Measurements from ENCODE around the gene PSMD8. TPM values are rescaled to one million over a fixed set of nuclear protein-coding genes. Genes with fewer than 3 reads are reported as not detected.
"Not testable (repeated sequence)": the region's sequence is repeated elsewhere in the genome, so short reads cannot be mapped to it uniquely, and the experiment has no call there.

PSMD8 gene
- total RNA-seq, 1 donor from 2014 or later: 299 TPM

DNA sequence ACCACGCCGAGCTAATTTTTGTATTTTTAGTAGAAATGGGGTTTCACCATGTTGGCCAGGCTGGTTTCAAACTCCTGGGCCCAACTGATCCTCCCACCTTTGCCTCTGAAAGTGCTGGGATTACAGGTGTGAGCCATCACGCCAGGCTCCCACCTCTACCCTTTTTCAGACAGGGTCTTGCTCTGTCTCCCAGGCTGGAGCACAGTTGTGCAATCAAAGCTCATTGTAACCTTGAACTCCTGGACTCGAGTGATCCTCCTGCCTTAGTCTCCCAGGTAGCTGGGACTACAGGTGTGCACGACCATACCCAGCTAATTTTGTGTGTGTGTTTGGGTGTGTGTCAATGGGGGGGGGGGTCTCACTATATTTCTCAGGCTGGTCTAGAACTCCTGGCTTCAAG is 49.9 kb downstream of the PSMD8 start:
- DNase-seq: no peak
- no peak for ATAC-seq (ENCODE audit: poor library complexity)
- intact Hi-C loops (cut with DNase I): no loop called here

DNA sequence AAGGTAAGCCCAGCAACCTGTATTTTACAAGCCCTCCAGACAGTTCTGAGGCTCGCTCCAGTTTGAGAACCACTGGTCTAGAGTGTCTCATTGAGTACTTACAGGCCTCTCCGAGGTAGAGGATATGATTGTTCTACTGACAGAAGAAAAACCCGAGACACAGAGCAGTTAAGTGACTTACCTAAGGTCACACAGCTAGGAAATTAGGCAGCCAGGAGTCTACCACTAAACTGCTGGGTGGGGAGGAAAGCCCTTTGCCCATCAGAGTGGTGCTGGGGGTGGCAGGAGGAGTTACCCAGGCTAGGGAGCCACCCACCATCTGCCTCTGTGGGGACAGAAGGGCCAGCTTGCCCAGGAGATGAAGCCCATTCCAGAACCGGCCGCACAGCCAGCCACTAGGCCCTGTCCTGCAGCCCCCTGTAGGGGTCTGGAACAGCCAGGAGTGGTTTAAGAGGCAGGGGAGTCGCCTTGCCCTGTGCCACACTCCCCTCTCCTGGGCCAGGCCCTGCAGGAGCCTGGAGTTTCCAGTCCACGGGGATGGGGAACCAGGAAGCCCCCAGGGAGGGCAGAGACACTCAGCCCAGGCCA is 50.9 kb downstream of the PSMD8 start:
- no peak for DNase-seq
- ATAC-seq (ENCODE audit: poor library complexity): peak; percentile 27
- intact Hi-C loops (cut with DNase I): no loop called here

DNA sequence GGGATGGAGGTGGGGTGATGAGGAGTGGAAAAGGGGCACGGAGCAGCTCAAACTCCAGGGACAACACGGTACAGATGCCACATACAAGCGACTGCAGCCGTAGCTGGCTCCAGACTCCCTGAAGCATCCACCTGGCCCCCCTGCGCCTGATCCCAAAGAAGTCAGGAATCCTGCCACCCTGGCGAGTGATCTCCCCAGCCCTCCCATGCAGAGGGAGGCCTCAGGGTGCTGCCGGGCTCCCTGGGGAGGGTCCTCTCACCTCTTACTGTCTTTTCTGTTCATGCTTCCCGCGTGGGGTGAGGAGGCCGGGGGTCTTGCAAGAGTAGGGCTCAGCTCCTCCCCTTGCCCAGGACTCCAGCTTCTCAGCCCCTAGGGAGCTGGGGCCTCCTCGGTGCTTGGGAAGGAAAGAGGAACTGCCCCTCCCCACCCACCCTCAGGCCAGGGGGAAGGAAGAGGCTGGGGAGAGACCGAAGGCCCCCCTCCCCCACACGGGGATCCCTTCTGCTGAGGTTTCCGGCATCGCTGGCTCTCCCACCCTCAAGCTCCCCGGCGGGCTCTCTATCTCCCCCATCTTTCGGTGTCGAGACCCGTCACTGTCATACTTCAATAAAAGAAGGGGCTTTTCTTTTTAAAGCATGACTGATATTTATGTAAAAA is 51.6 kb downstream of the PSMD8 start, which contains the start of gene RASGRP4:
TSS of gene RASGRP4 (minus strand) at position 410 of the 657 bp plus-strand sequence. CDS start at position 282, 128 bp downstream.
- ATAC-seq (ENCODE audit: poor library complexity) (peak; percentile 74), DNase-seq (peak; percentile 72)
- intact Hi-C loops (cut with DNase I): no loop called here

DNA sequence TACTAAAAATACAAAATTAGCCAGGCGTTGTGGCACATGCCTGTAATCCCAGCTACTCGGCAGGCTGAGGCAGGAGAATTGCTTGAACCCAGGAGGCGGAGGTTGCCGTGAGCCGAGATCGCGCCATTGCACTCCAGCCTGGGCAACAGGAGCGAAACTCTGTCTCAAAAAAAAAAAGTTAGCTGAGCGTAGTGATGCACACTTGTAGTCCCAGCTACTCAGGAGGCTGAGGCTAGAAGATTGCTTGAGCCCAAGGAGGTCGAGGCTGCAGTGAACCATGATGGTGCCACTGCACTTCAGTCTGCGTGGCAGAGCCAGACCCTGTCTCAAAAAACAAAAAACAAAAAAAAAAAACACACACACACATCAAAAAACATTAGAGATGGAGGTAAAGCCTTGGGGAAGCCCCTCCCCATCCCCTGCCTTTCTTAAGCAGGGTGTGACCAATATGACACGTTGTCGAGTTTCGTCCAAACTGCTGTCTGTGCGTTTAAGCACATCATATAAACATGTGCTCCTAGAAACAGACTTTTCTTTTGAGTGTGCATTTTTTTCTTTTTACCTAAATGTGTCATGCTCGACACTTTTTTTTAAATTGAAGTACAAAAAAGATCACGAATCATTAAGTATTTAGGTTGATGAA is 52.8 kb downstream of the PSMD8 start:
- ATAC-seq (ENCODE audit: poor library complexity); intact Hi-C loops (cut with DNase I); DNase-seq: not testable (repeated sequence)

DNA sequence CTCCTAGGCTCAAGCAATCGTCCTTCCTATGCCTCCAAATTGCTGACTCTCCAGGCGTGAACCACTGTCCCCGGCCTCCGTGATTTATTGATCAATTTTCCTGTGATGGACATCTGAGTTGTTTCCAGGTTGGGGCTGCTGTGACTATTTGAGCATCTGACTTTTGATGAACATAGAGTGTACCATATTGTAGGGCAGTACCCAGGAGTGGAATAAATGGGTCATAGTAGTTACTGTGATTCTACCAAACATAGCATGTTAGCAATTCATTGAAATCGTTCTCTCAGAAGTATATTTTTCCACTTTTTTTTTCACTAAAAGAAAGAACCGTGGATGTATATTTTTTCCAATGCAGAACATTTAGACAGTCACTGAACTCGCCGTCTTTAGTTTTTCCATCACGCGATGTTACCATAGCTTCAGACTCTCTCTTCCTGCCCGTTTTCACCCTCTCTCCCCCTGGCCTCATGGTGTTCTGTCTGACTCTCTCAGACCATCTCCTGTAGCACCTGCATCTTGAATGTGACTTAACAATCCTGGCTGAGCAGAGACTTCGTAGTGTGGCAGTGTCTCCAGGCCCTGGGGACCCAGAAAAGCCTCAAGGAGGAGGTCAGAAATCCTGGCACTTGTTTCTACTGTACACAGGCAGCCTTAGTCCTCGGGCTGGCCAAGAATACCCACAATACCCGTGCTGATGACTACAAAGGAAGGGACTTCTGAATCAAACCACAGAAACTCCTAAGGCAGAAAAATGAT is 54.9 kb downstream of the PSMD8 start:
- DNase-seq (no peak), ATAC-seq (ENCODE audit: poor library complexity) (no peak)
- intact Hi-C loops (cut with DNase I): no loop called here

DNA sequence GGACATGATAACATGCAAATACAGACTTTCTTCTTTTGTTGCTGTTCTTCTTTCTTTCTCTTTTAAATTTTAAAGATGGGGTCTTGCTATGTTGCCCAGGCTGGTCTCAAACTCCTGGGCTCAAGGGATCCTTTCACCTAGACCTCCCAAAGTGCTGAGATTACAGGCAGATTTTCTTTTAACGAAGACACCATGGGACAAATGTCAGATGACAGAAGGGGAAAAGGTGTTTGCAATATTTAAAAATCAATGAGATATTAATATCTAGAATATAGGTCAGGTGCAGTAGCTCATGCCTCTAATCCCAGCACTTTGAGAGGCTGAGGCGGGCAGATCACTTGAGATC is 55.4 kb downstream of the PSMD8 start:
- intact Hi-C loops (cut with DNase I): no loop called here
- ATAC-seq (ENCODE audit: poor library complexity): no peak
- no peak for DNase-seq

DNA sequence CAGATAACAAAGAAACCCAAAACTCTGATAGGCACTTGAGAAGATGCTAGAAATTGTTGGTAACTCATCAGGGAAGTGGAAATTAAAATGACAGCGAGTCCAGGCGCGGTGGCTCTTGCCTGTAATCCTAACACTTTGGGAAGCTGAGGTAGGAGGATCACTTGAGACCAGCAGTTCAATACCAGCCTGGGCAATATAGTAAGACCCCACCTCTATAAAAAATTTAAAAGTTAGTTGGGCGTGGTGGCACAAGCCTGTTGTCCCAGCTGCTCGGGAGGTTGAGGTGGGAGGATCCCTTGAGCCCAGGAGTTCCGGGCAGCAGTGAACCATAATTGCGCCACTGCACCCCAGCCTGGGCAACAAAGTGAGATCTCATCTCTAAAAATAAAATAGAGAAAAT is 56.6 kb downstream of the PSMD8 start:
- intact Hi-C loops (cut with DNase I): no loop called here
- ATAC-seq (ENCODE audit: poor library complexity) (no peak), DNase-seq (no peak)

DNA sequence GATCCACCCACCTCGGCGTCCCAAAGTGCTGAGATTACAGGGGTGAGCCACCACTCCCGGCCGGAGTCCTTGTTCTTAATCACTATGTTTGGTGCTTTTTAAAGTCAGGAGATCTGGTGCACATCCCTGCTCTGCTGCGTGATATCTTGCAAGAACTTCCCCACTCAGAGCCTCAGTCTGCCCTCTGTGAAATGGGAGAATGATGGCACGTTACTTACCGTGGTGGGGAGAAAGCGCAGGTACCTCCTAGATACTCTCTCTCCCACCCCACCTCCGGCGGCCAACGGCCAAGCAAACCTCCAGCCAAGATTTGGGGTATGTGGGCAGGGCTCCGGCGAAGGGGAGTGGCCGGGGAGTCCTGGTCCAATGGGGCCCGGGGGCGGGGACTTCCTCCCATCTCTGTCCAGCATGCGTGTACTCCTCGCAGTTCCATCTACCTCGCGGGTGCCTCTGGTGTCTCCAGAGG is 58.9 kb downstream of the PSMD8 start, which contains the start of gene RYR1:
TSS of gene RYR1 (plus strand) at position 424 of the 466 bp plus-strand sequence. CDS start 139 bp downstream, outside the sequence.
- intact Hi-C loops (cut with DNase I): no loop called here
- peak; percentile 86 for DNase-seq
- peak; percentile 83 for ATAC-seq (ENCODE audit: poor library complexity)

Other genes starting within 250 kb of the PSMD8 start
- gene DPF1, start 150.3 kb upstream of the PSMD8 start, total RNA-seq: not detected
- 31.1 TPM for gene PPP1R14A, start 118.2 kb upstream of the PSMD8 start, total RNA-seq
- gene SPINT2, start 110.0 kb upstream of the PSMD8 start, total RNA-seq: 8.7 TPM
- 5.6 TPM for gene C19orf33, start 70.3 kb upstream of the PSMD8 start, total RNA-seq
- 31.3 TPM for gene YIF1B, start 58.6 kb upstream of the PSMD8 start, total RNA-seq
- 4.7 TPM for gene KCNK6, start 54.7 kb upstream of the PSMD8 start, total RNA-seq
- 0.86 TPM for gene CATSPERG, start 38.7 kb upstream of the PSMD8 start, total RNA-seq
- 0.27 TPM for gene GGN, start 13.5 kb downstream of the PSMD8 start, total RNA-seq
- 0.40 TPM for gene SPRED3, start 14.1 kb downstream of the PSMD8 start, total RNA-seq
- gene FAM98C, start 28.5 kb downstream of the PSMD8 start, total RNA-seq: 10.5 TPM
- 1.8 TPM for gene RASGRP4, start 51.6 kb downstream of the PSMD8 start, total RNA-seq
- gene RYR1, start 59.1 kb downstream of the PSMD8 start, total RNA-seq: 0.73 TPM
- 1.3 TPM for gene MAP4K1, start 243.4 kb downstream of the PSMD8 start, total RNA-seq
- gene EIF3K, start 244.6 kb downstream of the PSMD8 start, total RNA-seq: 644 TPM

All from Right ventricle myocardium superior (tissue), 1 donor.